Activated T-cell treated with anti-CD3 and anti-CD28 coated beads for 48 hours (primary cell): ENCODE data around the gene CEP131.
"Not testable (repeated sequence)": the region's sequence is repeated elsewhere in the genome, so short reads cannot be mapped to it uniquely, and the experiment has no call there.

Experiments used
- DNase-seq: peaks from one replicate; pipeline ENCODE4 v3.0.0-alpha.2; 2020; ENCODE audit warnings: low read depth

CEP131 gene

GRCh38 chr17:81238815-81239713 lies 16.3 kb upstream of the CEP131 start, which contains the start of the genes NDUFAF8 and TEPSIN:
TSS of gene NDUFAF8 (plus strand) at chr17:81239318. CDS start at chr17:81239364, 46 bp downstream.
TSS of gene TEPSIN (minus strand) at chr17:81239055. CDS start at chr17:81239033, 22 bp downstream.
- peak; percentile 92 for DNase-seq

GRCh38 chr17:81238490-81238814 lies 15.7 kb upstream of the CEP131 start:
- DNase-seq = no peak

DNA sequence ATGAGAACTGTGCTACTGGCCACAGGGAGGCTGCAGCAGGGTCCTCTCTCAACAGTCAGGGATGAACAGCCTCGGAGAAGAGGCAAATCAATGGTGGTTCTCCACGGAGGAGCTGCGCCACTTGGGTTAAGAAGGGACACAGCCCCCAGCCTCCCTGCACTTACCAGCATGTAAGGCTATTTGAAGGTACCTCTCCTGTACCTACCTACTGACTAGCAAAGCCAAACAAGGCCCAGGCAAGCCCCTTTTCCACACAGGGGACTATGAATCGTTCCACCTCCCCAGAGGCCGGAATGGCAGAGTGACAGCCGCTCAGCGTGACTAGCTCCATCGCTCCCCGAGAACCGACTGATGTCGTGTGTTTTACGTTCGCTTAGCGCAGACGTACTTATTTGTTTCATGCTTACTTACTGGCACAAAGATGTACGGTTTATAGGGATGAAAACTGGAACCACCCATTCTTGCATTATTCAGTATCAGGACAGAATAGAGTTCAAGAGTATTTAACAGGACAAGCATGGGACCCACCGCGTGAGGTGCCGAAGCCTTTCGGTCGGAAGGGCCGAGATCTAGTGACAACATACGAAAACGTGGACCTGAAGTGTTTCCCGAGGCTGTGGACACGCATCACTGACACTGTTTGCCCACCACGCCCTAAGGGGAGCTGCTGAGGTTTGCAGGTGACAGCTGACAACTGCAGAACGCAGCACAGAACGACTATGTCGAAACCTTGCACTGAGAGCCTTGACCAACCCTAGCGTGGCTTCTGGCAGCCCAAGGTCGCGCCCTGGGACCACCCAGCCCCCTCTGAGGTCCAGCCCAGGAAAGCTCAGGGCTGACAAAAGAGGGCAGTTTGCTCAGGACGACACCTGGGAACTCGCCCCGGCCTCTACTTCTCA lies 15.1 kb upstream of the CEP131 start:
- DNase-seq = no peak

- no peak for DNase-seq
Observed at GRCh38 chr17:81236784-81237183, 14.0 kb upstream of the CEP131 start.

DNA sequence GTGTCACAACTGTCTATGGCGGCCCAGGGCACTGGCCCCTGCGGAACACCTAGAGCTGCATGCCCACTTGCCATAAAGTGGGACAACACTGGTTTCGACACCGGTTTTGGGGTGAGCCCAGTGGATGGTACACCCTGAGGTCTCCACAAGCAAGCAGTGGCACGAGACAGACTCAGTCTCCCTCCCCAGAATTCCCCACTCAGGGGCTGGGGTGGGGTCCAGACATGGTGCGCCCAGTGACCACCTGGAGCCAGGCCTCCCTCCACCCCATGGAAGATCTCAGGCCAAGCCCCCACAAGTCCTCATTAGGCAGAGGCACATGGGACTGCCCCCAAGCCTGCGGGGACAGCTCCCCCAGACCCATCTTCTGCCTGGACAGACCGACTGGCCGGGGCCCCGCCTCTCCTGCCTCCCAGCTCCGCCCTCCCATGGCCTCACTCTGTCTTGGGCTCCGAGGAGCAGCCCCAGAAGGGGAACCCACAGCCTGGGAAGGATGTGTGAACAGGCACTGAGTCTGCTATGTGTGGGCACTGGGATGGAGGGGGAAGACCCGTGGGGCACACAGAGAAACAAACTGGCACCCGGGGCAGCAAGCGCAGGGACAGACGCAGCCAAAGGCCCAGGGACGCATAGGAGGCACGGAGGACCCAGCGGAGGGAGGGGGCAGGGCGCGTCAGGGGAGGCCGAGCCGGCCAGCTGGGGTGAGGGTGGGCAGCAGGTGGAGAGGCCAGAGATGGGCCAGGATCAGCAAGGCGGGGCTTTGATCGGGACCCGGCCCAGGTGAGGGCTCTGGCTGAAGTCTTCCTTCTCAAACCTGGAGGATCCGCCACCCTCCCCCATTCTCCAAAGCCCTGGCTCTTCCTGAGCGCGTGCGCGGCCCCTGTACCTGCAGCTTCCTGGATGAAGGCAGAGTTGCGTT lies 13.3 kb upstream of the CEP131 start:
- DNase-seq = no peak

DNA sequence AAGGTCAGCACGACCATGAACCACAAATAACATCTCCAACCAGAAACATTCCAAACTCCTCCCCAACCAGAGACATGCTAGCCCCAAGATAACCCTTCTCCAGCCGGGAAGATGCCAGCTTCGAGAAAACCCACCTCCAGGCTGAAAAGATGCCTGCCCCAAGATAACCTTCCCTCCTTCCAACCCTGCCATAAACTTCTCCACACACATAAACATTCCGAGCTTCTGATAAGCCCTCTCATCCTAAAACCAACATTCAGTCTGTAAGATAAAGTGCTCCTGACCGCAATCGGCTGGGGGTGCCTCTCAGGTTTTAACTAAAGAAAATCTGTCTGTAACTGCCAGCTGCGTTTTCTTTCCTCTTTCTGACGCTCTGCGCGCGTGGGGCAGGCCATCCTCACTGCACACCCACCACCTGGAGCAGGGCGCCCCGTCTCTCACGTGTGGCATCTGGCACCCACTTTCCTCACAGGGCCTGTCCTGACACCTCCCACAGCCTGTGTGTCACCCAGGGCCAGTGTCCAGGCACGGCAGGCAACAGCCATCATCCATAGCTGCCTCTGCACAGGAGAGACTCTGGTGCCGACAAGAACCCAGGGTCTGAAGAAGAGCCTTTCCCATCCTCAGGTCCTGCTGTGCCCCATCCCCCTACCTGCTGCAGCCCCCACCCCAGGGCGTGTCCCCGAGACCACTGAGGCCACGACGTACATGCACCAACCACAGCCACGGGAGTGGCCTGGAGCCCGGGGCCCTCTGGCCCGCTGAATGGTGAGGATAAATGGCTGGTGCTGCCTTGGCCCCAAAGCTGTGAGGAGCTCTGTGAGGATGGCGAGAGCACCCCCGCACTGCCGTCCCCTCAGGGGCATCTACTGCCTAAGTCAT lies 12.4 kb upstream of the CEP131 start:
- no peak for DNase-seq

- DNase-seq = no peak
Observed at GRCh38 chr17:81234506-81234855, 11.7 kb upstream of the CEP131 start.

DNA sequence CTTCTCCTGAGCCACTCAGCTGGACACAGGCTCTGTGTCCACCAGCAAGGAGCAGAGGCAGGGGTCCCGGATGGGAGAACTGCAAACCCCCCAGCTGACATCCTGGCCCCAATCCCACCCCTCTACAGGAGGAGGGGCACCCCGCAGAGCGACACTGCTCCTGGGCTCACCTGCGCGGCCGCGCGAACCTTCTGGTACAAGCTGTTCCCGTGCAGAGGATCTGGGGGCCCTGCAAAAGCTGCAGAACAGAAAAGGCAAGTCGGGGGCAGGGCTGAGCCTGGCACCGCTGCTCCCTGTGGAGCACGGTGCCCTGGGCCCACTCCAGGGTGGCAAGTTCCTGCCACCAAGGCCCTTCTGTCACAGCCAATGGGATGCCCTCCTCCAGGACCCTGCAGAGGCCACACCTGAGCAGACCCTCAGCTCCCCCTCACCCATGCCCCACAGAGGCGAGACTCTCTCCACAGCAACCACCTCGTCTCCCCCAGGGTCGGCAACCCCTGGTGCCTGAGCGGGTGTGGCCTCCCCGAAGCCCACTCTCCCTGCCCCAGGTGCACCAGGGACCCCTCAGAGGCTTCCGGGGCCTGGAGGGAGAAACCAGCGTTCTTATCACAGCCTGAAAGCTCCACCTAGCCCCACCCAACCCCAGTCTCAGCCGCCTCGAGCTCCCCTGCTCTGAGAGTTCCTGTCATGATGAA lies 11.2 kb upstream of the CEP131 start:
- DNase-seq = no peak

DNA sequence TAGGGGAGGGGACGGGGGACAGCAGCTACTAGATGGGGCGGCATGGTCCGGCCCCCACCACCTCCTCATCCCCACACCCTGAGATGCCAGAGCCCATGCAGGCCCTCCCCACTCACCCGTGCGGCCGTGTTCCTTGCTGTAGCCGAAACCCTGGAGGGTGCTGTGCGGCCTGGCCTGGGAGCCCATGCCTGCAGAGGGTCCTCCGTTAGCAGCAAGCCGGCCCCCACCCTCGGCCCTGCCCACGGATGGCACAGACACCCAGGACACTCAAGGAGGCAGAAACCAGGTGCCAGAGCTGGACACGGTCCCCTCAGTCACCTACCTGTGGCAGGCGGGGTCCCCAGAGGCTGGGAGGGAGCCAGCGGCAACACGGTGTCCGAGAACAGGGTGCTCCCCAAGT lies 10.6 kb upstream of the CEP131 start:
- DNase-seq = no peak

- no peak for DNase-seq
Observed at GRCh38 chr17:81232616-81233241, 10.0 kb upstream of the CEP131 start.

- DNase-seq = no peak
Observed at GRCh38 chr17:81231766-81232581, 9.2 kb upstream of the CEP131 start.

DNA sequence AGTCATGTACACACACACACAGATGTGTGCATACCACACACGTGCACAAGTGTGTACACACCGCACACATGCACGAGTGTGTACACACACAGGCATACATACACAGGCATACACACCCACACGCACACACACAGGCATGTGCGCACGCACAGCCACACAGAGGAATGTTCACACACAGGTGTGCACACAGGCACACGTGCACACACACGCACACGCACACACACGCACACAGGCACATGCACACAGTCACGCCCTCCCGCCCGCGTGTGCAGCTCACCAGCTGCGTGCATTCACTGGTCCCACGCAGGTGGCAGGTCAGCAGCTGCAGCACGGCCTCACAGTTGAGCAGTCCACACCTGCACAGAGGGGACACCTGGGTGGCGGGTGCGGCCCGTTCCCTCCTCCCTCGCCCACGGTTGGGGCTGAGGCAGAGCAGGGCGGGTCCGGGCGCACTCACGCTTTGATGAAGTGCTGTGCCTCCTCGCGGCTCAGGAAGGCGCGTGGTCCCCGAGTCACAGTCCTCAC lies 8.4 kb upstream of the CEP131 start:
- DNase-seq = no peak

DNA sequence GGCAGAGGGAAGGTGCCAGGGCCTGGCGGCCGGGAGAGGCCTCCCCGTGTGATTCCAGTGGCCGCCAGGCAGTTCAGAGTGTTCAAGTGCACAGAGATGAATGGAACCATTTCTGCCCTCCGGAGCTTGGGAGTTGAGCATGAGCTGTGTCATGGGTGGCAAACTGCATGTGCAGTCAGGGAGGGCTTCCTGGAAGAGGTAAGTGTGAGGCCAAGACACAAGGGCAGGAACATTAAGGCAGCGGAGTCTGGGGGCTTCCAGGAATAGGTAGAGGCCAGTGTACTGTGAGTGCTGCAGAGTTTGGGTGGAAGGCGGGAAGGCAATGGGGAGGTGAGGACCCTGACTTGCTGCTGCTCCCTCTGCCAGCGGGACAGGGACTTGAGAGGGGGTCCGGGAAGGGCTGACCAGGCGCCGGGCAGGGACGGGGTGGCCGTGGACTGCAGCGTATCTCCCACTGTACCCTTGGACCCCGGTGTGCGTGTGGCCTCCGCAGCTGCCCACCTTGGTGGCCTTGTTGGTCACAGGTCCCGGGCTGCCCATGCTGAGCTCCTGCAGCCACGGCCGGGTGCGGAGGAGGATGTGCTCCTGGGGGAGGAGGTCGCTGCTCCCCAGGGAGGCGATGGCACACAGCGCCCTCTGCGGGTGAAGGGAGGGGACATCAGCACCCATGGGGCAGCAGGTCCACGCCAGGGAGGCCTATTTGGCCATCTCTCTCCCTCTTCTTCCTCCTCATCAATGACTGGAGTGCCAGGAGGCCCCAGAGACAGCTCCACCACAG lies 7.5 kb upstream of the CEP131 start:
- no peak for DNase-seq

DNA sequence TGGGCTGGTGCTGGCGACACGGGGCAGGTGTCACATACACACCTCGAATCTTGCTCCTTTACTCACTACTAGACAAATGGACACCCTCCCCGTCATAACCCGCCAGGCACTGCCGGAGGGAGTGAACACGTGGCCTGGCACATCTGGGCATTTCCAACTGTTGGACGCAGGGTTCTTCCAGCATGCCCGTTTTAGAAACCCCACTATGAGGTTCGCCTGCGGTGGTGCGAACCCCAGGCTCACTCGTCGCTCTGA lies 6.8 kb upstream of the CEP131 start:
- no peak for DNase-seq

DNA sequence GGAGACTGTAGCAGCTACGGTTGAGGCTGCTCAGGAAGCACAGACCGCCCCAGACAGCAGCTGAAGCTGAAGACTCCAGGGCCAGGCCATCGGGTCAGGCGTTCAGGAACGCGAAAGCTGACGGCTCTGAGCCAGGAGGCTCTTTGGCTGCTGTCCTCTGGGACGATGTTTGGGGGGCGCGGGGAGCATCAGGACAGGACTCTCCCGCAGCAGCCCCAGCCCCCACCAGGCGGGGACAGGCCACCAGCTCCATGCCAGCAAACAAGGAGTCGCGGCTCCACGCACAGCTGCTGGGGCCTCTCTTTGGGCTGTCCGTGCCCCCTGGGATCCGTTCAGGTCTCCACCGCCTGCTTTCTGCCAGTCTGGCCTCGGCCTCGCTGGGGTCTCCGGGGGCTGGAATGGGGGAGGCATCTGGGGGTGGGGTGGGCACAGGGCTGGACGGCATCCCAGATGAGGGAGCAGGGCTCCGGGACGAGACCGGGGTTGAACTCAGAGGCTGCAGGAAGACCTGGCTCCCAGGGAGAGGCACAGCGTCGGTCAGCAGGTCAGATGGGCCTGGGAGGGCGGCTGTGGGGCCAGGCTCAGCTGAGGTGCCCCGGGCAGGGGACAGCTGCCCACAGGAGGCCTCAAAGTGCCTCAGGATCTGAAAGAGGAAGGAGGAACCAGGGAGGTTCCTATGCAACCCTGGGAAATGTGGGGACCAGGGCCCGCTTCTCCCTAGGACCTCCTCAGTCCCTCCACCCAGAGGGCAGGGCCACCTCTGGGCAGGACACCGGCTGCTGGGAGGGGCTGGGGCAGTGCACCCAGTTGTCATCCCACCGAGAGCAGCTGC lies 6.3 kb upstream of the CEP131 start:
- DNase-seq = no peak

- no peak for DNase-seq
Observed at GRCh38 chr17:81228420-81228819, 5.7 kb upstream of the CEP131 start.

DNA sequence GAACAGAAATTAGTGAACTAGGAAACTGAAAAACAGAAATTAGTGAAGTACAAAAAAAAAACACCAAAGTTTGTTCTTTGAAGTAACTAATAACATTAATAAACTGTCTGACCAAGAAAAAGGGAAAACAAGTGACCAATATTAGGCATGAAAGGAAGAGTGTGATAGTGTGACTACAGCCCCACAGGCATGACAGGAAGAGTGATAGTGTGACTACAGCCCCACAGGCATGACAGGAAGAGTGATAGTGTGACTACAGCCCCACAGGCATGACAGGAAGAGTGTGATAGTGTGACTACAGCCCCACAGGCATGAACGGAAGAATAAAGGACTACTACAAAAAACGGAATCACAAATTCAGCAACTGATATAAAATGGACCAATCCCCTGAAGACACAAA lies 4.9 kb upstream of the CEP131 start:
- not testable (repeated sequence) for DNase-seq
